Duodenal mucosa (tissue), 2 donors: ENCODE measurements around the gene DAD1.

Experiments
- H3K27ac ChIP-seq: one replicate; pipeline ENCODE4 v1.7.0; 2013; ENCODE audit warnings: low read depth, low read length
- H3K27me3 ChIP-seq, 2 donors: one replicate each; pipeline ENCODE4 v1.7.0; 2013; ENCODE audit warnings: low read length in 2 of 2, control low read depth in 1 of 2; ENCODE audit not compliant: insufficient read depth in 2 of 2, control insufficient read depth in 1 of 2
- H3K36me3 ChIP-seq, 2 donors: one replicate each; pipeline ENCODE4 v1.7.0; 2013; ENCODE audit warnings: low read length in 2 of 2, control low read depth in 1 of 2; ENCODE audit not compliant: insufficient read depth in 2 of 2, control insufficient read depth in 1 of 2
- H3K4me1 ChIP-seq, 2 donors: one replicate each; pipeline ENCODE4 v1.7.0; 2013; ENCODE audit warnings: low read length in 2 of 2, control low read depth in 1 of 2; ENCODE audit not compliant: insufficient read depth in 2 of 2, control insufficient read depth in 1 of 2
- H3K4me3 ChIP-seq, 2 donors: one replicate each; pipeline ENCODE4 v1.7.0; 2013; ENCODE audit warnings: low read length in 2 of 2, low read depth in 1 of 2
- H3K9ac ChIP-seq, 2 donors: one replicate each; pipeline ENCODE4 v1.7.0; 2013; ENCODE audit warnings: low read length in 2 of 2, low read depth in 1 of 2
- H3K9me3 ChIP-seq, 2 donors: one replicate each; pipeline ENCODE4 v1.7.0; 2013; ENCODE audit warnings: low read length in 2 of 2, control low read depth in 1 of 2; ENCODE audit not compliant: control insufficient read depth in 1 of 2

Gene DAD1

DNA sequence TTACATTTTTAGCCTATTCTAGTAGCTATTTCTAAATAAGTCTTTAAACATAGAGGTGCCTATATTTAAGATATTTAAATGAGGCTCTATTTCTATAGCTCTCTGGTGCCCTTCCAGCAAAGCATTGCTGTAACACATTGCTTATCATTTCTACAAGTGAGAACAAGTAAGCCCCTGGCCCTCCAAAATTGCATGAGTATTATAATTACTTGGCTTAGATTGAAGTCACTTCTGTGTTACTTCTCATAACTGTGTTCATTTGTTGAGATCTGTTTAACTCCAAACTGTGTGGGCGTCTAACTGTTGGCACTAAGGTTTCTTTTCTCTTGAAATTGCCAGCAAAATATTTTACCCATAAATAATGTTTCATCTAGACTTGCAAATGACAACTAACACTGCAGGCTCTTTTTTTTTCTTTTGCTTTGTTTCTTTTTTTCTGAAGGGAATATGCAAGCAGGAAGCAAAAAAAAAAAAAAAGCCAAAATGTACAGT is 66.5 kb downstream of the DAD1 start:
- H3K4me3 ChIP-seq, result no peak overlapping the region
- H3K9ac ChIP-seq, result no peak overlapping the region
- no peaks in the 10 kb centered on the region for H3K9me3 ChIP-seq
- no peak overlapping the region for H3K27ac ChIP-seq
- peaks cover 10 to 31% of the 10 kb centered on the region in 2 donors for H3K4me1 ChIP-seq
- no peaks in the 10 kb centered on the region for H3K27me3 ChIP-seq
- H3K36me3 ChIP-seq, result peaks cover 0 to 3% of the 10 kb centered on the region in 2 donors

GRCh38 chr14:22521449-22522239 is 67.4 kb downstream of the DAD1 start:
- peak overlapping the region in 1 of 2 donors; percentile 3 for H3K9ac ChIP-seq
- H3K36me3 ChIP-seq, result peaks cover 0 to 3% of the 10 kb centered on the region in 2 donors
- H3K27me3 ChIP-seq, result no peaks in the 10 kb centered on the region
- H3K4me1 ChIP-seq, result peaks cover 10 to 31% of the 10 kb centered on the region in 2 donors
- no peak overlapping the region for H3K4me3 ChIP-seq
- no peaks in the 10 kb centered on the region for H3K9me3 ChIP-seq
- H3K27ac ChIP-seq, result no peak overlapping the region

GRCh38 chr14:22520796-22521195 is 68.2 kb downstream of the DAD1 start:
- Histone ChIP-seq H3K36me3 (peaks cover 0 to 3% of the 10 kb centered on the region in 2 donors), H3K27me3 (no peaks in the 10 kb centered on the region), H3K9ac (peak overlapping the region in 1 of 2 donors; percentile 3), H3K4me1 (peaks cover 10 to 31% of the 10 kb centered on the region in 2 donors), H3K4me3 (no peak overlapping the region), H3K27ac (no peak overlapping the region), H3K9me3 (no peaks in the 10 kb centered on the region)

DNA sequence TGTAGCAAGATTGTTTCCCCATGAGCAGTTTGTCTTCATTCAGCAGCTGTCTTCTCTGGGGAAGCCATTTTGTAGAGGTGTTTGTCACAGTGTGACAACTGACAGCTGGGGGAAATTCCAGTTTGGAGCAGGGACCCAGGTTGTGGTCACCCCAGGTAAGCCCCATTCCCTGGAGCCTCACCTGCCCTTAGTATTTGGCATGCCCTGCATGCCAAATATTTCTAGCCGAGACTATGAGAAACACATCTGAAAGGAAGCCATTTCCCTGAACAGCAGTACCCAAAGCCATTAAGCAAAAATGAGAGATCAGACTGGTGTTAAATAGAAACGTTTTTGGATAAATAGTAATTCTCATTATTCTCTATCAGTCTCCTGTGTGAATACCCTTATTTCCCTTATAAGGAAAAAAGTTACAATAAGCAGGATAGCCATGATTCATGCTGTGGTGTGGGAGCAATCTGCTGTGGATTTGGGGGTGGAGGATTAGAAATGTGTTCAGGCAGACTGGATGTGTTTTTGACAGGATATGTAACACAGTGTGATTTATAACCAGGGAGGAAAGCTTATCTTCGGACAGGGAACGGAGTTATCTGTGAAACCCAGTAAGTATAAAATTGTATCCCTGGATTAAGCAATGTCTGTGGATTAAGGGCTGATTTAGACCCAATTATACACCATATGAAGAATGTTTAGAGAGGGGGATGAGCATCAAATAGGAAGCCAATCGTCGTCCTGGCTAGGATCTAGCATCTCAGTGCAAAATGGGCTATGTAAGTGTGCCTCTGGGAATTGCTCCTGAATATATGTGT is 68.9 kb downstream of the DAD1 start:
- Histone ChIP-seq H3K27ac (no peak overlapping the region), H3K9ac (peak overlapping the region in 1 of 2 donors; percentile 3), H3K9me3 (no peaks in the 10 kb centered on the region), H3K4me3 (no peak overlapping the region), H3K27me3 (no peaks in the 10 kb centered on the region), H3K36me3 (peaks cover 0 to 3% of the 10 kb centered on the region in 2 donors), H3K4me1 (peaks cover 10 to 31% of the 10 kb centered on the region in 2 donors)

DNA sequence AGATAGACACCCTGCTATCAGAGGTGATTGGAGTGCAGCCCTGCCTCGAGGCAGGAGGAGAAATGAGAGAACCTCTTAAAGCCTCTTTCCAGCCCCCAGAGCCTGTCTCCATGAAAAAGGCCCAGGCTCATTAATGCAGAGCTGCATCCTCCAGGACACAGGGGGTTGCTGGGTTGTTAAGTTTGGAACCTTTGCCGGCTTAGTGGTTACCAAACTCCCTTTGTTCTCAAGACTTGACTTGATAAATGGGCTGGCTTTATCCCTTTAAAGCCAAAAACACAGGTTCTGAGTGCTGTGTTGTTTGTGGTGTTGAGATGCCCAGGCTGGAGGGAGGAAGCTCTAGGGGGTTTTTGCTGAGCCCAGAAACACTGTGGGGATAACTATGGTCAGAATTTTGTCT is 71.0 kb downstream of the DAD1 start:
- H3K9ac ChIP-seq, result no peak overlapping the region
- H3K27ac ChIP-seq, result no peak overlapping the region
- H3K4me3 ChIP-seq, result no peak overlapping the region
- no peaks in the 10 kb centered on the region for H3K27me3 ChIP-seq
- H3K9me3 ChIP-seq, result no peaks in the 10 kb centered on the region
- peaks cover 14 to 26% of the 10 kb centered on the region in 2 donors for H3K4me1 ChIP-seq
- no peaks in the 10 kb centered on the region for H3K36me3 ChIP-seq

- peaks cover 17 to 18% of the 10 kb centered on the region in 2 donors for H3K4me1 ChIP-seq
- no peaks in the 10 kb centered on the region for H3K27me3 ChIP-seq
- no peak overlapping the region for H3K9ac ChIP-seq
- no peaks in the 10 kb centered on the region for H3K9me3 ChIP-seq
- H3K36me3 ChIP-seq, result no peaks in the 10 kb centered on the region
- no peak overlapping the region for H3K27ac ChIP-seq
- no peak overlapping the region for H3K4me3 ChIP-seq
Measured at GRCh38 chr14:22517117-22517720, 71.8 kb downstream of the DAD1 start.

DNA sequence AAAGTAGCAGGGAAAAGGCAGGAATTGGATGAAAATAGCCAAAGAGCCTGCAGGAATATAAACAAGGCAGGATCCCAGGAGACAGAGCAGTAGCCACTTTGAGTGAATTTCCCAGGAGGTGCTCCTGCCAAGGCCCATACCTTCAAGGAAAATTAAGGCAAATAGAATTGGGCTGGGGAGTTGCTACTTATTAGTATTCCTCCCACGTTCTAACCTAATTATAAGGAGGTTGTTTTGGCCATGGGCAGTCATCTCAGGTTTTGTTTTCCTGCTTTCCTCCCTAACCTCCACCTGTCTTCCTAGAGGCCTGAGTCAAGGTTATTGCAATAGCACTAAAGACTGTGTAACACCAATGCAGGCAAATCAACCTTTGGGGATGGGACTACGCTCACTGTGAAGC is 73.1 kb downstream of the DAD1 start:
- Histone ChIP-seq H3K4me1 (peaks cover 4 to 15% of the 10 kb centered on the region in 2 donors), H3K27ac (no peak overlapping the region), H3K9ac (no peak overlapping the region), H3K27me3 (no peaks in the 10 kb centered on the region), H3K4me3 (no peak overlapping the region), H3K9me3 (no peaks in the 10 kb centered on the region), H3K36me3 (no peaks in the 10 kb centered on the region)
